ENCODE results near the gene CASP6.

DNA sequence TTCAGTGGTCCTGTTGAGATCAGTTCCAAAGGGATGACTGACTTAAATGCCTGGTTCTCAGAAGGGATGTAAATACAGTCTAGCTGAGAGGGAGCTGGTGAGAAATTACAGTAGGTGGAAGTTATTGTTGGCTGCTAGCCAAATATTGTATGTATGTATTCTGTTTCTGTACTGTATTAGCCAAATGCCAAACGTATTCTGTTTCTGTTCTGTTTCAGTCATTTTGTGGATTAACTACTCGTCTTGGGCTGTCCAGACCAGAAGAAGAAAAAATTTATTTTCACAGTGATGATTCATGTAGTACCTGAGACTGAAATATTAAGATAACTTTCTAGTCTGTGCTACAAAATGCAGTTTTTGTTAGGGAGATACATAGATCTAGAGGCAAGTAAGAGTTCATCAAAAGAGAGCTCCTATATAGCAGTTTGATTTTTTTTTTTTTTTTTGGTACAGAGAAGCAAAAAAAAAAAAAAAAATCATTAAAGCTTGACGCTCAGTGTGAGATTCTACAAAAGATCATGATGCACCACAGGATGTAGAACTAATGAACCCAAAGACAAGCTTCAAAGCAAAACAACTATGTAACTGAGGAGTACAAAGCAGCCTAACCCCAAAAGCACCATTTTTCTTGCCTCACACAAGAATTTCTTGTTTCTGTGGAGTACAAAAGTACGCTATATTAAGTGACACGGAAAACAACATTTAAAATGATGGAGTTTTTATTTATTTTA is 54.8 kb downstream of the CASP6 start:
- TF ChIP-seq, protein P1, sequence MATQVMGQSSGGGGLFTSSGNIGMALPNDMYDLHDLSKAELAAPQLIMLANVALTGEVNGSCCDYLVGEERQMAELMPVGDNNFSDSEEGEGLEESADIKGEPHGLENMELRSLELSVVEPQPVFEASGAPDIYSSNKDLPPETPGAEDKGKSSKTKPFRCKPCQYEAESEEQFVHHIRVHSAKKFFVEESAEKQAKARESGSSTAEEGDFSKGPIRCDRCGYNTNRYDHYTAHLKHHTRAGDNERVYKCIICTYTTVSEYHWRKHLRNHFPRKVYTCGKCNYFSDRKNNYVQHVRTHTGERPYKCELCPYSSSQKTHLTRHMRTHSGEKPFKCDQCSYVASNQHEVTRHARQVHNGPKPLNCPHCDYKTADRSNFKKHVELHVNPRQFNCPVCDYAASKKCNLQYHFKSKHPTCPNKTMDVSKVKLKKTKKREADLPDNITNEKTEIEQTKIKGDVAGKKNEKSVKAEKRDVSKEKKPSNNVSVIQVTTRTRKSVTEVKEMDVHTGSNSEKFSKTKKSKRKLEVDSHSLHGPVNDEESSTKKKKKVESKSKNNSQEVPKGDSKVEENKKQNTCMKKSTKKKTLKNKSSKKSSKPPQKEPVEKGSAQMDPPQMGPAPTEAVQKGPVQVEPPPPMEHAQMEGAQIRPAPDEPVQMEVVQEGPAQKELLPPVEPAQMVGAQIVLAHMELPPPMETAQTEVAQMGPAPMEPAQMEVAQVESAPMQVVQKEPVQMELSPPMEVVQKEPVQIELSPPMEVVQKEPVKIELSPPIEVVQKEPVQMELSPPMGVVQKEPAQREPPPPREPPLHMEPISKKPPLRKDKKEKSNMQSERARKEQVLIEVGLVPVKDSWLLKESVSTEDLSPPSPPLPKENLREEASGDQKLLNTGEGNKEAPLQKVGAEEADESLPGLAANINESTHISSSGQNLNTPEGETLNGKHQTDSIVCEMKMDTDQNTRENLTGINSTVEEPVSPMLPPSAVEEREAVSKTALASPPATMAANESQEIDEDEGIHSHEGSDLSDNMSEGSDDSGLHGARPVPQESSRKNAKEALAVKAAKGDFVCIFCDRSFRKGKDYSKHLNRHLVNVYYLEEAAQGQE (IDR thresholded peaks at IDR 0.05; ENCODE audit: insufficient read depth in 1 of 2, low read depth in 2 of 2, low read length in 2 of 2), result no peak
- no peak for TF ChIP-seq POLR2AphosphoS5 (IDR thresholded peaks at IDR 0.05; ENCODE audit: low read depth, low read length)

All from PFSK-1 (cell line).